Fibroblast of skin of right biceps (primary cell): ENCODE data around the gene TTPAL.
A peak's percentile ranks its signal among the peaks of the same experiment; 100 is the strongest.

Source experiments
- DNase-seq: peaks from one replicate; pipeline ENCODE4 v3.0.0-alpha.2; 2013

The TTPAL gene

DNA sequence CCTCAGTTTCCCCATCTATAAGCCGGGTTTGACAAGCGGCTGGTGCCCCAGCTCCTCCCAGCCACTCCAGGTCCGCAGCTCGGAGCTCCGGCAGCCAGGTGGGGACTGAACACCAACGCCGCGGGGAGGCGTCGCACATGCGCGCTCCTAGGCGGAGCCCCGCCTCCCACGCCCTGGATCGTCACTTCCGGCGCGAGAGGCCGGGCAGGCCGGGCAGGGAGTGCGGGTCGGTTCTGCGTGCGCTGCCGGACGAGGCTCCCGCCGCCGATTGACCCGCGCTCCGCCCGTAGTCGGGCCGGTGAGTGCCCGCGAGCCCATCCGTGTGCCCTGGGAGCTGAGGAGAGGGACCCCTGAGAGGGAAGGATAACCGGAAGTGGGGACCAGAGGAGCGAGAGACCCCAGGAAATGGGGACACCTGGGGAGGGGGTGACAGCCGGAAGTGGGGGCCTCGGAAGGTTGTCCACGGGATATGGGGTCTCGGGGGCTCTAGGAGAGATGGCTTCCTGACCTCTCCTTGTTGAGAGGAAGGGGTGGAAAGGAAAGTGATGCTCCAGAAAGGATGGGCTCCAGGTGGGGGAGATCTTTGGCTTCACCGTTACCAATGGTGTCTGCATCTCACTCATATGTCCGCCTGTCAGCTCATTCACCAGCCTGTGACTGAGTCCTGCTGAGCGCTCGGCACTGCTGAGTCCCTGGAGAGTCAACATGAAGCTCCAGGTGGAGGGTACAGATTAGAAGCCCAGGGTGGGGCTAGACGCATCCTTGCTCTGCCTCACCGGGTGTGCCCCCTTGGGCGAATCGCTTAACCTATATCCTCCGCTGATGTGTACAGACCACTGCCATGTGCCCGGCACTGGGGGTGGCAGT, at the start of gene TTPAL:
TSS of gene TTPAL (plus strand) at position 181 of the 867 bp plus-strand sequence. CDS start 4,126 bp downstream, outside the sequence.
- peak; percentile 83 for DNase-seq

DNA sequence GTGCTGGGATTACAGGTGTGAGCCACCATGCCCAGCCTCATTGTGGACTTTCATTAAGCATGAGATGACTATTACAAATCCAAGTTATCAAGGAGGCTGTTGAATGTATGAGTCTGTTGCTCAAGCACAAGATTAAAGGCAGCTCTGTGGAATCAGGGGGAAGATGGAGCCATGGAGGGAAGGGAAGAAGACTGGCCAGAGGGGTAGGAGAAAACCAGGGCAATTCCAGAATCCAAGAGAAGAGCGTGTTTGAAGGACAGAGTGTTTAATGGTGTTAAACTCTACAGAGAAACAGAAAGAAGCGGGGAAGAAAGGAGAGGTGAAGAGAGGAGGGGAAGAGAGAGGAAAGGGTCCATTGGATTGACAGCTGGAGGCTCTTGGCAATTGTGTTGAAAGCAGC, 49.8 kb upstream of the TTPAL start:
- no peak for DNase-seq

DNA sequence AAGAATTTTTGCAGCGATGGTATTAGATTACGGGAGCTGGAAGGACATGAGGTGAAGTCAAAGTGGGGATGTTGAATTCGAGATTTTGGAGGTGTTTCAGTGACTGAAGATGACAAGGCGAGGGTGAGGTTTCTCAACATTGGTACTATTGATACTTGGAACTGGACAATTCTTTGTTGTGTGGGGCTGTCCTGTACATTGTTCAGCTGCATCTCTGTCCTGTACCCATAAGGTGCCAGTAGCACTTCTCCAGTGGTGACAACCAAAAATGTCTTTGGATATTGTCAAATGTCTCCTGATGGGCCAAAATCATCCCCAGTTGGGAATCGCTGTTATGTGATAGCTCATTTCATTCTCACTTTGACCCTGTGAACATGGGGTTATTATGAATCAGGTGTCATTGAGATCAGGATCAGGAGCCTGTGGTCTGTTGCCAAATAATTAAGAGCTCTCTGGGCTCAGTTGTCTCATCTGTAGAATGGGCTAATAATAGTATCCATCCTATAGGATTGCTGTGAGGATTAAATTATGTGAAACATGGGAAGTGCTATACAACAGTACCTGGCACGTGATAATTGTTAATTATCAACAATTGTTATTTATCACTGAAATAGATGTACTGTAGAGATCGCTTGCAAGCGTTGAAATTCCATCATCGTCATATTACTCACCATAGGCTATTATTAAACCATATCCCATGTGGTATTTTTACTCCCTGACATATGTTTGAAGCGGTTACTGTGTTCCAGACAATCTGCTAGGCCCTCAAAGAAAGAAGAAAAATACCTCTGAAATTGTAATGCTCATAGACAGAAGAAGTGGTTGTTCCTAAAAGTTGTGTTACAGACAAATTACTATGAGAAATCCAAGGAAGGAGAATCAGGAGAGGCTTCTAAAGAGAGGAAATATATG, 48.5 kb upstream of the TTPAL start:
- no peak for DNase-seq

DNA sequence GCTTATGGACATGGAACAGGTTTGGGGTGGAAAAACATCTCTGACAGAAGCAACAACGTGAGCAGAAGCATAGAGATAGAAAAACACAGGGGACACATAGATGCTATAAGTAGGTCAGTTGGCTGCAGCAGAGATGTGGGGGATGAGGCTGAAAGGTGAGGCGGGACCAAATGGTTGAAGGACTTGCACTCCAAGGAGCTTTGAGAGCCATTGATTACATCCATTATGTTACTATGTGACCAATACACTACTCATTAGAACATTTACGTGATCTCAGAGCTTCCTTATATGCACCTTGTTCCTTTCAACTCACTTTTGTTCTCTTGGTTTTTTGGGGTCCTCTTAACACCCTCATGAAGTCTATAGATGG, 47.9 kb upstream of the TTPAL start:
- no peak for DNase-seq

DNA sequence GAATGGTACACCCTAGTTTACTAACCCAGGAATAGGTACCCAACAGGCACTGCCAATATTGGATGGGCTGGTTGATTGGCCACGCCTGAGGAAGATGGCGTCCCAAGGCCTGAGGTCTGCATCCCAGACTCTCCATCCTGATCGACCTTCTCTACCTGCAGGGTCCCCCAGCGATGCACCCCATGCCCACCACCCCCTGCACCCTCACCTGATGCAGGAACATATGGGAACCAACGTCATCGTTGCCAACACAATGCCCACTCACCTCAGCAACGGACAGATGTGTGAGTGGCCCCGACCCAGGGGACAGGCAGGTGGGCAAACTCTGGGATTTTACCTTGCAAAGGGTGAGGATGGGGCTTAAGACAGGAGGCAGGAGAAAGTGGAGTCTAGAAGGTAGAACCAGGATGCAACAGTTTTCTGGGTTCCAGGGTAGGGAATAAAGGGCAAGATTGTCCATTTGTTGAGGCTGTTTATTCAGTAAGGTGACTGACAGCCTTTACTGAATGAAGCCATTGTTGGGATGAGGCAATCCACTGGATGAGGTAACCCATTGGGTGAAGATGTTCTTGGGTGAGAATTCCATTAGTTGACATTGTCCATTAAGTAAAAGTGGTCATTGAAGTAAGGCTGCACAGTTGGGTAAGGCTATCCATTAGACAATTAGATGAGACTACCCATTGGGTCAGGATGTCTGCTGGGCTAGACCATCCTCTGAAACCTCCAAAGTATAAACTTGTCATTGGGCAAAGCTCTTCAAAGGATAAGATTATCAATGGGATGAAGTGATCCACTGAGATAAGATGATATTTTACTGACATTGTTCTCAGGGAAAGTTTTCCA, 47.3 kb upstream of the TTPAL start:
- no peak for DNase-seq

GRCh38 chr20:44429017-44429339, 46.7 kb upstream of the TTPAL start:
- no peak for DNase-seq

DNA sequence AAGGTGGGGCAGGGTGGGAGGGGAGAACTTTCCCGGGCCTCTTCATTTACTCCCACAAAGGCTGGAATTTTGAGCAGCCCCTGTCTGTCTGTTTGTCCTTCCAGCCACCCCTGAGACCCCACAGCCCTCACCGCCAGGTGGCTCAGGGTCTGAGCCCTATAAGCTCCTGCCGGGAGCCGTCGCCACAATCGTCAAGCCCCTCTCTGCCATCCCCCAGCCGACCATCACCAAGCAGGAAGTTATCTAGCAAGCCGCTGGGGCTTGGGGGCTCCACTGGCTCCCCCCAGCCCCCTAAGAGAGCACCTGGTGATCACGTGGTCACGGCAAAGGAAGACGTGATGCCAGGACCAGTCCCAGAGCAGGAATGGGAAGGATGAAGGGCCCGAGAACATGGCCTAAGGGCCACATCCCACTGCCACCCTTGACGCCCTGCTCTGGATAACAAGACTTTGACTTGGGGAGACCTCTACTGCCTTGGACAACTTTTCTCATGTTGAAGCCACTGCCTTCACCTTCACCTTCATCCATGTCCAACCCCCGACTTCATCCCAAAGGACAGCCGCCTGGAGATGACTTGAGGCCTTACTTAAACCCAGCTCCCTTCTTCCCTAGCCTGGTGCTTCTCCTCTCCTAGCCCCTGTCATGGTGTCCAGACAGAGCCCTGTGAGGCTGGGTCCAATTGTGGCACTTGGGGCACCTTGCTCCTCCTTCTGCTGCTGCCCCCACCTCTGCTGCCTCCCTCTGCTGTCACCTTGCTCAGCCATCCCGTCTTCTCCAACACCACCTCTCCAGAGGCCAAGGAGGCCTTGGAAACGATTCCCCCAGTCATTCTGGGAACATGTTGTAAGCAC, 46.0 kb upstream of the TTPAL start:
- no peak for DNase-seq

DNA sequence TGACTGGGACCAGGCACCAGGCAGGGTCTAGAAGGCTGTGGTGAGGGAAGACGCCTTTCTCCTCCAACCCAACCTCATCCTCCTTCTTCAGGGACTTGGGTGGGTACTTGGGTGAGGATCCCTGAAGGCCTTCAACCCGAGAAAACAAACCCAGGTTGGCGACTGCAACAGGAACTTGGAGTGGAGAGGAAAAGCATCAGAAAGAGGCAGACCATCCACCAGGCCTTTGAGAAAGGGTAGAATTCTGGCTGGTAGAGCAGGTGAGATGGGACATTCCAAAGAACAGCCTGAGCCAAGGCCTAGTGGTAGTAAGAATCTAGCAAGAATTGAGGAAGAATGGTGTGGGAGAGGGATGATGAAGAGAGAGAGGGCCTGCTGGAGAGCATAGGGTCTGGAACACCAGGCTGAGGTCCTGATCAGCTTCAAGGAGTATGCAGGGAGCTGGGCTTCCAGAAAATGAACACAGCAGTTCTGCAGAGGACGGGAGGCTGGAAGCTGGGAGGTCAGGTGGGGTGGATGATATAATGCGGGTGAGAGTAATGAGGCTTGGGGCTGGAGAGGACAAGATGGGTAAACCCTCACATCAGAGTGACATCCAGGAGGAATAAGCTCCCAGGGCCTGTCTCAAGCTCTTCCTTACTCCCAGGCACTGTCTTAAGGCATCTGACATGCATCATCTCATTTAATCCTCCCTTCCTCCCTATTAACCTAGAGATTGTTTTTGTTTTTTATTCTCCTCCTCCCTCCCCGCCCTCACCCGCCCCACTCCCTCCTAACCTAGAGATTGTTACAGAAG, 45.2 kb upstream of the TTPAL start:
- DNase-seq = no peak

DNA sequence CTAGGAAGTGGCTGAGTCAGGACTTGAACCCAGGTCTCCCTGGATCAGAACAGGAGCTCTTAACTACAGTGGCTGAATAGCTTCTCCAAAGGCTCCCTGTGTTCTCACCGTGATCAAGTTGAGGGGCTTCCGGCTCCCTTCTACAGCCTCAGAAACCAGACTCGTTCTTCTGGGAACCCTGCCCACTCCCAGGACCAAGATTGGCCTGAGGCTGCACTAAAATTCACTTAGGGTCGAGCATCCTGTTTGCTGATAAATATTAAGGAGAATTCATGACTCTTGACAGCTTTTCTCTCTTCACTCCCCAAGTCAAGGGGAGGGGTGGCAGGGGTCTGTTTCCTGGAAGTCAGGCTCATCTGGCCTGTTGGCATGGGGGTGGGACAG, 44.6 kb upstream of the TTPAL start:
- no peak for DNase-seq

GRCh38 chr20:44431502-44432234, 44.0 kb upstream of the TTPAL start:
- DNase-seq = no peak

DNA sequence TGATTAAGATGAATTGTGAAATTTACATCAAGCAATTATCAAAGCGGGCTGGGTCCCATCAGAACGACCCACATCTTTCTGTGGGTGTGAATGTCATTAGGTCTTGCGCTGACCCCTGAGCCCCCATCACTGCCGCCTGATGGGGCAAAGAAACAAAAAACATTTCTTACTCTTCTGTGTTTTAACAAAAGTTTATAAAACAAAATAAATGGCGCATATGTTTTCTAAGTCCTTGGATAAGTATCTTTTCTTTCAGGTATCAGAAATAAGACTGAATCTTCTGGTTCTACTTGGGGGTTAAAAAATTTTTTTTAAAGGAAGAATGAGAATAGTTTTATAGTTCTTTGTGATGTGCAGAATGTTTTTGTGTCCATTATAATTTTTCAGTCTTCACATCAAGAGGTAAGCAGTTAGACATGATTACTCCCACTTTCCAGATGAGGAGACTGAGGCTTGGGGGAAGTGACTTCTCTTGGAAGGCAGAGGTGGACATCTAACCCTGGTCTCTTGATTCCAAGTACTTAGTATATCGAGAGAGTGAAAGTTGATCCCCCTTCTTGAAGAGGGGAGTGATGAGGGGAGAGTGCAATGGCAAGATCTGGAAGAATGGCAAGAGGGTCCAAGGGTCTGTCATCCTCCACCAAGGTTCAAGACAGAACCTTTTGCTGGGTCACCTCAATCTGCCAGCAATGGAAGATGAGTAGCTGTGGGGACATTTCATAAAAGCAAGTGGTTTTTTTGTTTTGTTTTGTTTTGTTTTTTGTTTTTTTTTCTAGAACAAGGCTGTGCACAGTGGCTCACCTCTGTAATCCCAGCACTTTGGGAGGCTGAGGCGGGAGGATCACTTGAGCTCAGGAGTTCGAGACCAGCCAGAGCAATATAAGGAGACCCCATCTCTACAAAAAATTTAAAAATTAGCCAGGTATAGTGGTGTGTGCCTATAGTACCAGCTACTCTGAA, 42.8 kb upstream of the TTPAL start:
- DNase-seq = no peak

DNA sequence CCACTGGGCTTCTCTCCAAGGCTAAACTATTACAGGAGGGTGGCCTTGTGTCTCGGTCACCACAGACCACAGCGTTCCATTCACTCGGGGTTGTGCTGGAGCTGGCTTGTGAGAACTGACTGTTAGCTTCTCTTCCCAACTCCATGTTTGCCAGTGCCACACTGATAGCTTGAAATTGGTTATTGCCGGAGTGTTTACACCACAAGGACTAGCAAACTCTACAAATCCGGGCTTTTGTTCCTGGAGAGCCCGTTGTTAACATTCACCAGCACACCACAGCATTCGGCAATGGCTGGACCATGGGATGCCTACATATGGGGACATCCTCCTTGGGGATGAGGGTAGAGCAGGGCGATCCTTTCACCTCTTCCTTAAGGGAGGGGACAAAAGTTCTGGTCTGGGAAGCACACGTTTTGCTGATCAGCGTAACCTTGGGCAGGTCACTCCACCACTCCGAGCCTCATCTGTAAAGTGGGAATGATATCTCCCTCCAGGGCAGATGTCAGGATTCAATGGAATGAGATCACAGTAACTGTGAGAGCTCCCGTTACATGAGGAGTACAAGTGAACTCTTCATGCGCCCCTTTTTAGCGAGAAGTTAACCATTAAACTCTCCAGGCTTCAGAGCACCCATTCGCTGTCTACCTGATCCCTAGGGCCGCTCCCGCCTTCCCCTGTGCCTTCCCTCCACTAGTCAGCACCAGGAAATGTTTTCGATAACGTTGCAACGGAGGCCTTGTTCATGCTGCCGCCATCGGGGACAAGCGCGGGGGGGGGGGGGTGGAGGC, 41.7 kb upstream of the TTPAL start:
- no peak for DNase-seq

- no peak for DNase-seq
Observed at GRCh38 chr20:44435630-44436335, 39.9 kb upstream of the TTPAL start.

- no peak for DNase-seq
Observed at GRCh38 chr20:44436393-44436792, 39.3 kb upstream of the TTPAL start.

DNA sequence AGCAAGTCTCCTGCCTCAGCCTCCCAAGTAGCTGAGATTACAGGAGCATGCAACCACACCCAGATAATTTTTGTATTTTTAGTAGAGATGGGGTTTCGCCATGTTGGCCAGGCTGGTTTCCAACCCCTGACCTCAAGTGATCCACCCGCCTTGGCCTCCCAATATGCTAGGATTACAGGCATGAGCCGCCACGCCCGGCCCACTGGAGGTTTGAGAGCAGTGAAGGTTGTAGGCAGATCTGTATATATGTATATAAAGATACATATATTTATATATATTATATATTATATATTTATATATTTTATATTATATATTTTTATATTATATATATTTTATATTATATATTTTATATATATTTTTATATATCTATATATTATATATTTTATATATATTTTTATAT, 38.2 kb upstream of the TTPAL start:
- no peak for DNase-seq

- DNase-seq = no peak
Observed at GRCh38 chr20:44438782-44439181, 36.9 kb upstream of the TTPAL start.

GRCh38 chr20:44439318-44439717, 36.4 kb upstream of the TTPAL start:
- DNase-seq = no peak
